NT2/D1 (cell line): ENCODE results near the gene LIPH.

ENCODE experiments used
- YY1 ChIP-seq: IDR thresholded peaks from 2 replicates; pipeline ENCODE4 v1.6.1; 2011; ENCODE audit not compliant: insufficient read length, insufficient read depth
- ZNF274 ChIP-seq: IDR thresholded peaks from 2 replicates; pipeline ENCODE4 v1.6.1; 2011; ENCODE audit warnings: mild to moderate bottlenecking, low read depth, low read length

GRCh38 chr3:185469542-185469941 is 82.8 kb downstream of the LIPH start:
- TF ChIP-seq ZNF274 (no peak), YY1 (no peak)
